HG02970 (cell line): Measurements from ENCODE around the gene DIP2C.
A peak's percentile ranks its signal among the peaks of the same experiment; 100 is the strongest.
"Not testable (repeated sequence)": the region's sequence is repeated elsewhere in the genome, so short reads cannot be mapped to it uniquely, and the experiment has no call there.

Experiments
- ATAC-seq: cut with Tn5 transposase; IDR thresholded peaks from one replicate; pipeline ENCODE4 v1.9.1; 2021; ENCODE audit warnings: mild to moderate bottlenecking, moderate library complexity, moderate number of reproducible peaks; ENCODE audit not compliant: unreplicated experiment, low FRiP score

Gene DIP2C

DNA sequence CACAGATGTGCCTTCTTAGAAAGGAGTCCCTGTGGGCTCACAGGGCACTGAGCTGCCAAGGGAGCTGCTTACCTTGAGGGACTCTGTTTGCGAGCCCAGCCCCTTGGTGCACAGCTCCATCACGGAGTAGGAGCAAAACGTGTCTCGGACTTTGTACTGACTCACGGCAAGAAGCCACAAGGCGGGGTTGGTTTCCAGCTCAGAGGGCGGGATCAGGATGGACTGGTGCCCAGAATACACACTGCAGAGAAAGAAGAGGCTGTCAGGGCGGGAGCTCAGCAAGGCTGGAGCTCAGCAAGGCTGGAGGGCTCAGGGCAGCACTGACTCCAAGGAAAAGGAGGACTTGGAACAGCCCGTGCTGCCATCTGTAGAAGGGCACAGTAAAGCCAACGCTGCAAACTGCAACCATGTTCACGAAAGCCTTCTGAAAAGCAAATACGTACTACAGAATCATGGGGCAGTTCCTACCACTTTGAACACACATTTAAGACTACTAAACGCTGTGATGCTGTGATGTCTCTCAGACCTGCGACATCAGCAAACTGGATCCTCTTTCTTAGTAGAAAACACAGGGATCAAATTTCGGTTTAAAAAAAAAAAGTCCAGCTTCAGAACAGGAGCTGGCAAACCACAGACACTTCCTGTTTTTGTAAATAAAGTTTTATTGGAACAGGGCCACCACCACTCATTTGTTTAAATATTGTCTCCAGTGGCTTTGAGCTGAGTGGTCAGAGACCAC lies 359.9 kb downstream of the DIP2C start:
- no peak for ATAC-seq

DNA sequence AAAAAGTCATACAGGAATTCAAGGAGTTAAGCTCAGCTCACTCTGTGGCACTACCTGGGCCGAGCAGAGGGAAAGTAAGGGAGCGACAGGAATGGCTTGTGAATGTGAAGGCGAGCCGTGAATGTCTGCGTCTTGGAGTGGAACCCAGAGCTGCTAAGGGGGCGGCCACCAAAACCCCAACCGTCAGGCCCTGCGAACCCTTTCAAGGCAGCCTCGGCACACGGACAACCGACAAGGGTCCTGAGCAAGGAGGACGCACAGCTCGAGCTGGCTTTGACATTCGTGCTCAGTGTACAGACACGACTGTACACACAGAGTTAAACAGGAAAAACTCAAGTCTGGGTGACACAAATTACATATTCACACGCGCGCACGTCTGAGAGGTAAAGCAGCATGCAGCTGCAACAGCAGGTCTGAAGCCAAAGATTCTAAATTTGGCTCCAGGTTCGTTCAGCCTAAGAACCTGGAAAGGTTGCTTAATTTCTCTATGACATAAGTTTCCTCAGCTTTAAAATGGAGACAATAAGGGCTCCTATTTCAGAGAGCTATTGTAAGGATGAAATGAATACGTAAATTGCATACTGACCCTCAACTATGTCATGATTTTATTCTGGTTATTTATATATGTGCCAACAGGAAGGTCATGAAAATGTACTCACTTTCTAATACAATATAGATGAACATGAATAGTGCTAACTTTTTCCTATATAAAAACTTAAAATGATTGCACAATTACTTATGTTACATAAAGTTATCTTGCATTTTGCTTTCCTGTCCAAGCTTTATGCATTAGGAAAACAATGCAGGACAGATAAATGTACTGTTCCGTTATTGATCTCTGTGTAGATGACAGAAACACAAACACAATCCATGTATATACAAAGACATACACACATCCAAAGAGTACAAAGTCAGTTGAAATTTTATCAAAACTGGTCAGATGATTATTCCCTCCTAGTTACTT lies 361.3 kb downstream of the DIP2C start:
- ATAC-seq = no peak

- no peak for ATAC-seq
Observed at GRCh38 chr10:326894-327635, 362.4 kb downstream of the DIP2C start.

DNA sequence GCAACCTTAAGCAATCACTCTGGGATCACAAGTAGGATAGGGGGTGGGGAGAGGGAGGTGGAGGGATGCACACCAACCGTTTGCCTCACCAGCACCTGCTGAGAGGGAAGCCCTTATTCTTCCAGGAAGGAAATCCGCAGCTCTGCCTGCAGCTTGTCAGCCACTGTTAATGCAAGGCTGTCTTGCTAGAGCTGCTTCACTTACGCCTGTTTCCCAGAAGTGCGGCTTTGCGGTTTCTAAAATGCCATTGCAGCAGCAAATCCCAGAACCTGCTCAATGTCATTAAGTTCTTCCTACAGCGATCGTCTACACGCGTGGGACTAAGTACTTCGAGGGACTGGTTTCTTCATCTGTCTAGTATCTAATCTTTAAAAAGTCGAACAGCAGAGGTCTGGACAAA lies 363.1 kb downstream of the DIP2C start:
- ATAC-seq = no peak

DNA sequence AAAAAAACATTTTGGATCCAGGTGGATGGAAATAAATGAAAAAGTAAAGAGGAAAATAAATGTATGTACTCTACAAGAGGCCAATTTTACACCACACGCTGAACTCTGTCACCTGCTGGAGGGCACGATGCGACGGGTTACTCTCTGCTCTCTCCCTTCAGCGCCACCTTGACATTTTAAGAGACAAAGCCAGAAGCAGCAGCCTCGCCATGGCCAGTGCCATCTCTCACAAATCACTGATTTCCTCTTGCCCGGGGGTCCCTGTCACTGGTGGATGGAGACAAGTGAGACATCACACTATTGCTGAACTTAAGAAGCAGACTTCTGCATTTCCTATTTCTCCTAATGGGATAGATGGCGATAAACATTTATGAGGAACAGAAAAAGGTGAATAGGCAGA lies 364.2 kb downstream of the DIP2C start:
- no peak for ATAC-seq

- no peak for ATAC-seq
Observed at GRCh38 chr10:324593-324992, 364.9 kb downstream of the DIP2C start.

GRCh38 chr10:323651-324293 lies 365.7 kb downstream of the DIP2C start:
- ATAC-seq = peak; percentile 85

- ATAC-seq = not testable (repeated sequence)
Observed at GRCh38 chr10:323046-323445, 366.4 kb downstream of the DIP2C start.

DNA sequence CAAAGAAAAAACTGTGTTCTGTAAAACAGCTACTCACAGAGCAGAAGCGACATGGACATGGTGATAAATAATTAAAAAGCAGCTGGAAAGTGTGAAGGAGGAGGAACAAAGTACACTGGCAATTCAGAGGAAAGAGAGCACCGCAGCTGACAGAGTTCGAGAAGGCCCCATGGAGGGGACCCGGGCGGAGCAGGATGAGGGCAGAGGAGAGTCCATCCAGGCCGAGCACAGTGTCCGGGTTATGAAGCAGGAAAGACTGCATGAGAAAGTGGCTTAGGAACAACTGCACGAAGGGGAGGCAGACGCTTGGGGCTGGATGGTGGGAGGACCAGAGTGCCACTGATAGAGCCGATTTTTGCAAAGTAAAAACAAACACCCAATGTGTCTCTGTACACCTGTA lies 368.7 kb downstream of the DIP2C start:
- no peak for ATAC-seq

DNA sequence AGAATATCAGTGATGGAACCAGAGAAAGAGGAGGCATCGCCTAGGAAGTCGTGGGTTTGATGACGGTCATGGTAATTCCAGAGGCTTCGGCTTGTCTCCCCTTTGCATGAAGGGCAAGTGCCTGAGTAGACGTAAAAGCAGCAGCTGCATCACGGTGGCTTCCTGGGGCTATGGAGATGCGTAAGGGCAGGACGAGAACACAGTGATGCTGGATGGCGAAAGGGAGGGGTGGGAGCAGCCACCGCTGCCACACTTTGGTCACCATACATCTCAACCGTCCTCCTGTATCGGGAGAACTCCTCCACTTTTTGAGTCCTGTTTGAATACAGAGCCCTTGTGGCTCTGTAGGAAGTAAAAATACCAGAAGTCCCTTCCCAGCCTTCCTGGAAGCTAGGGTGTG lies 371.5 kb downstream of the DIP2C start:
- no peak for ATAC-seq

DNA sequence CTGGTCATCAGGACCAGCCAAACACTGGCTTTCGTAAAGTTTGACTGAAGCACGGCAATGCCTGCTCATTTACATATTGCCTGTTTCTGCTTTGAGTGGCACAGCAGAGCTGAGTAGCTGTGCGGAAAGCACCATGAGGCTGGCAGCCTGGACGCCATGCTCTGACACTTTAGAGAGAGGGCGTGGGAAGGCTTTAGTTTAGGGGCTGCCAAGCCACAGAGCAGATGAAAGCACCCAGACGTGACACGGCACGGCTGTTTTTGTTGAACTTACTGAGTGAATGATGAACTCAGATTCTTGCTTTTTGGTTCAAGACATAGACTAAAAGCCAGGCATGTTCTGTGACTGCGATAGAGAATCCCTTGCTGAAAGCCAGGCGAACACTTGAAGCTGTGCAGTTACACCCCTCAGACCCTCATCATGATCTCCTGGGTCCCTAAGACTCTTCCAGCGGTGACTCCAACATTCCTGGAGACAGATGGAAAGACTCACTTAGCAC lies 372.1 kb downstream of the DIP2C start:
- peak; percentile 61 for ATAC-seq

DNA sequence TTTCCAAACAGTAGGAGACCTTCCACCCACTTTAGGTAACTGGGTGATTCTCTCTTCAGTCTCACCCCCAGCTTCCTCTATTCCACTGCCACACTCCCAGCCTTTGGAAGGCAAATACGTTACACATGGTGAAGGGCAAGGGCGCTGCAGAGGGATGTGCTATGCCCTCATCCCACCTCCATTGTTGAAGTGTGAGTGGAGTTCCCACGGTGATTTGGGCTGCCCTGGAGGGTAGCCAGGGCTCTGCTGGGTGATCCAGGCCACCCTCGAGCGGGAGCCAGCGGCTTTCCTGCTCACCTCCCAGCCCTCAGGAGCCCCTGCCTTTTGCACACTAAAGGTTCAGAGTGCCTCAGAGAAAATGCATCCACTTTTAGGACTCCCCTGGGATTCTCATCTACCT lies 373.1 kb downstream of the DIP2C start:
- ATAC-seq = no peak

- no peak for ATAC-seq
Observed at GRCh38 chr10:314871-315270, 374.6 kb downstream of the DIP2C start.

- ATAC-seq = no peak
Observed at GRCh38 chr10:314381-314780, 375.1 kb downstream of the DIP2C start.

- ATAC-seq = no peak
Observed at GRCh38 chr10:311901-312665, 377.4 kb downstream of the DIP2C start.

- no peak for ATAC-seq
Observed at GRCh38 chr10:310976-311639, 378.4 kb downstream of the DIP2C start.

- no peak for ATAC-seq
Observed at GRCh38 chr10:310371-310770, 379.1 kb downstream of the DIP2C start.

DNA sequence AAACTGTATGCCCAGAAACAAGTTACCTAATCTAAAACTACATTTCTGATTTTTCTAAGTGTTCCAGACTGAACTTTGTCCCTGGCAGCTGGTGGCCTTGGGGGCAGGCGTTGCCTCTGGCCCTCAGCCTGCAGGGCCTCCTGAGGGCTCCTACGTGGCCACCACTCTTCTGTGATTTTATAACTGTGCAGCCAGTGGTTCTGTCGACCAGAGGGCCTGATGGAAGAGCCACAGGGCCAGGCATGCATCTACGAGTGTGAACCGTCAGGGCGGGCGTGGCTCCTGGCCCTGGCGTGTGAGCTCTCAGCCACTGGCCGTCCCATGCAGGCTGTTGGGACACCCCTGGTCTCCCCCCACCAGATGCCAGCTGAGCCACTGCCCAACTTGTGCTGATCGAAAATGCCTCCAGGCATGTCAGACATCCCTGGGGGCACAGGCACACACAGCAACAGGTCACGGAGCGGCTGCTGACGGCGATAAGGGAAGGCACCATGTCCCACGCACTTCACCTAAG lies 380.8 kb downstream of the DIP2C start:
- no peak for ATAC-seq

DNA sequence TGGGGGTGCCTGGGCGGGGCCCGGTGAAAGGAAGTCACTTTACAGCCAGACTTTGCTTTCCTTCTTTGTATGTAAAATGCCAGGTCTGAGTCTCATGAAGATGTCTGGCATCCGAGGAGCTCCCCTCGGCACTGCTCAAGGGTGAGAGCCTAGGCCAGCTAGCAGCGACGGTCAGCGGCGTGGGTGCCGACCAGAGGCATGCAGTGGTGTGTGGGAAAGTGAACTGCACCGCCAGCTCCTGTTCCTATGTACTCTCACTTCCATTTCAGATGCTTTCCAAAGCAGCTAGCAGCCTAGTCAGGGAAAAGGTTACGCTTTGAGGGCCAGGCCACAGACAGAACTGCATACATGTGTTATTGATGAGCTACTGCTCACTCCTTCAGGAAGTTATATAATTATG lies 381.4 kb downstream of the DIP2C start:
- no peak for ATAC-seq
